HuH-7 (cell line): ENCODE measurements around the gene RBM33.

Source experiments
- DNase-seq: peaks from one replicate; pipeline ENCODE4 v3.0.0; 2011; ENCODE audit warnings: low spot score

The RBM33 gene

GRCh38 chr7:155770241-155770640 lies 125.8 kb downstream of the RBM33 start:
- no peak for DNase-seq

DNA sequence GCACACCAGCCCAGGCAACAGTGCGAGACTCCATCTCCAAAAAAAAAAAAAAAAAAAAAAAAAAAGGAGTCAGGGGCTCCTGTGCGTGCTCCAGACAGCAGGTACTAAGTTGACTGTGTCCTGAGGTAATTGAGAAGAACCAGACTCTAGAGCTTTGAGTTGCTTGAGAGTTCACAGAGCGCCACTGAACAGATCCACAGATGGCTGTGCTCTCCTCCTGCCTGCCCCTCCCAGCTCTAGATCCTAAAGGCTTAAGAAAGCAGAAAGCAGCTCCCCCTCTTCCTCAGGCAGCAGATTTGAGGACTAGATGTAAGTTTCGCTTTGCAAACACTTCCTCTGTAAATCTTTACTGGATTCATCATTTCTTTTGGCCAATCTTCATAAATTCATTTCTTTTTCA lies 129.1 kb downstream of the RBM33 start:
- DNase-seq, result no peak

DNA sequence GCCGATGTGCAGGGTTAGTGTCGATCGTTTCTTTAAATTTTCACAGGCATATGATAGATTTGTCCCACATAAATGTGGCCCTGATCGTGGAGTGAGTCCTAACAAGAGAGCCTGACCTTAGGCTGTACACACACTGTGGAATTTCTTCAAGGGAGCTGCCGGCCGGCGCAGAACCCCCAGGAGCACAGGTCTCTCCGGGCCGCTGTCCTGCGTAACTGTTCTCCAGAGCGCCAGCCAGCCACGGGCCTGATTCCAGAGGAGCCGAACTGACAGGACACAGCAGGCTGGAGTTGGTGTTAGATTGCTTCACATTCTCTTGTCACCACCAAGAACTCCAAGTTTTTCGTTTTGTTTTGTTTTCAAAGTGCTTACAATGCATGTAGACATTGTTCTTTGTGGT lies 130.5 kb downstream of the RBM33 start:
- no peak for DNase-seq

GRCh38 chr7:155775691-155776090 lies 131.2 kb downstream of the RBM33 start:
- DNase-seq, result no peak

- DNase-seq, result no peak
Measured at GRCh38 chr7:155776606-155777005, 132.1 kb downstream of the RBM33 start.

GRCh38 chr7:155778349-155778748 lies 133.9 kb downstream of the RBM33 start:
- DNase-seq, result peak; percentile 72

- DNase-seq, result no peak
Measured at GRCh38 chr7:155780884-155781283, 136.4 kb downstream of the RBM33 start.

- DNase-seq, result no peak
Measured at GRCh38 chr7:155781433-155781832, 137.0 kb downstream of the RBM33 start.

DNA sequence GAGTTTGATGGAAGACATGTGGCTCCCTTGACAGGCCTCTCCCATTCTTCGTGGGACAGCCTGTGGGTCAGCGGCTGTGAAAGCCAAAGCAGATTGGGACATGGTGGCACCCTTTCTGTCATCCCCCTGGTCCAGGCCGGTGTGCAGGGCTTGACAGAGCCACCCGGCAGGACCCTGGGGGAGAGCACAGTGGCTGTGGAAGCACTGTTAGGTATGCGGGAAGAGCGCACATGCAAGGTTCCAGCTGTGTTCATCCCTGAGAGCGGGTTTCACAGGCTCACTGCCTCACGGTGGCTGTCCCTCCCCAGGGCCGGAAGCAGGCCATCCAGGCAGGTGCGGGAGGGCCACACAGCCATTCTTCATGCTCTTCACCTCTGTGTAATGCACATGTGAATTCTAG lies 138.0 kb downstream of the RBM33 start:
- no peak for DNase-seq

GRCh38 chr7:155785536-155785935 lies 141.1 kb downstream of the RBM33 start:
- no peak for DNase-seq

- no peak for DNase-seq
Measured at GRCh38 chr7:155786491-155786890, 142.0 kb downstream of the RBM33 start.

- DNase-seq, result peak; percentile 73
Measured at GRCh38 chr7:155787171-155787851, 142.8 kb downstream of the RBM33 start.

GRCh38 chr7:155788616-155789000 lies 144.1 kb downstream of the RBM33 start:
- no peak for DNase-seq

- DNase-seq, result no peak
Measured at GRCh38 chr7:155789001-155789725, 144.7 kb downstream of the RBM33 start.

GRCh38 chr7:155790666-155791065 lies 146.2 kb downstream of the RBM33 start:
- DNase-seq, result no peak

DNA sequence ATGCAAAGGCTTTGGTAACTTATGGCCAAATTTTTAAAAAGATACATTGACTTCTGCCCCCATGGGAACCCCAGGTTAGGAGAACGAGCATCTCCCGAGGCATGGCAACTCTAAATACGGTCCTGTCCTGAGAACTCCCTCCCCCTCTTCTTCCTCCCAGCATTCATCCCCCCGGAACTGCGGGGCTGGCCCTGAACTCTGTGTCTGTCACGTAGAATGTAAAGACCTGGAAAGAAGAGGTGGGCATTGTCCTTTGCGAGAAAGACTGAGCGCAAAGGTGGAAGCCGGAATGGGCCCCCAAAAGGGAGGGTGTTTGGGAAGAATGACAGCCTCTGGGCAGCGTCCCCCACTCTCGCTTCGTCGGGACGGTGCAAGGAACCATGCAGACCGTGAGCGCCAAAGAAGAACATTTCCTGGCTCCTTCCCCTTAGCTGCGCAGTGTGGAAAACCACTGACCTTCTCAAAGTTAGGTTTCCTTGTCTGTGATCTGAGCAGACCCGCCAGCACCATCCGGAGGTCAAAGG lies 146.8 kb downstream of the RBM33 start:
- DNase-seq, result no peak

- no peak for DNase-seq
Measured at GRCh38 chr7:155791836-155792235, 147.4 kb downstream of the RBM33 start.

DNA sequence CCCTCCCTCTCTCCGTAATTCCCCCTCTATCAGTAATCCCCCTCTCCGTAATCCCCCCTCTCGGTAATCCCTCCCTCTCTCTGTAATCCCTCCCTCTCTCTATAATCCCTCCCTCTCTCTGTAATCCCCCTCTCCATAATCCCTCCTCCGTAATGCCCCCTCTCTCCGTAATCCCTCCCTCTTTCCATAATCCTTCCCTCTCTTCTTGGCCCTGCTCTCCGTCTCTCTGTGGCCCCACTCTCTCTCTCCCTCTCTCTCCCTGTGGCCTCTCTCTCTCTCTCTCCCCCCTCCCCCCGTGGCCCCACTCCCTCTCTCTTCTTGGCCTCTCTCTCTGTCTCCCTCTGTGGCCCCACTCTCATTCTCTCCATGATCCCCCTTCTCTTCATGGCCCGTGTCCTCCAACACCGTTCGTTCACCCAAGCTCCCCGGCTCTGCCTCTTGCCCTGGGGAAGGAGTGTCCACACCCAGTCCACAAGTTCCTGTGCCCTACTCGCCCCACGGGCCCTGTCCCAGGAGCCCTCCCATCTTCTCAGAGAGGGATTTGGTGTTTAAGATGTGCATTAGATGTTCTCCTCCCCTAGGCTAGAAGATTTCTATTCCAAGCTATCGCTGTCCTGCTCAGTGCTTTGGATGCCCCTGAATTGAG lies 148.0 kb downstream of the RBM33 start:
- DNase-seq, result no peak

DNA sequence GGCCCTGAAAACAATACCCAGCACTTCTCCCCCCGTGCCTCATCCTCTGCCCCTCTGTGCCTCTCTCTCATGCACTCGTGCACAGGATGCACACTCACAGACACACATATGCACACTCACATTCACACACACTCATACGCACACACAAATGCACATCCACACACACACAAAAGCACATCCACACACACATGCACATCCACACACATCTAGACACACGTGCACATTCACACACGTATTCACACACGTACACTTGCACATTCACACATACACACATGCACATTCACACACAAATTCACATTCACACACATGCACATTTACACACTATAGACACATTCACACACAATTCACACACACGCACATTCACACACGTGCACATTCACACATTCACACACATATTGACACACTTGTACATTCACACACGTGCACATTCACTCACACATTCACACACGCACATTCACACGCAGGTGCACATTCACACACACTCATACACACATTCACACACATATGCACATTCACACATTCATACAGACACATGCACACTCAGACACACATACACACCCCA lies 148.6 kb downstream of the RBM33 start:
- no peak for DNase-seq

- DNase-seq, result no peak
Measured at GRCh38 chr7:155793720-155794119, 149.3 kb downstream of the RBM33 start.

DNA sequence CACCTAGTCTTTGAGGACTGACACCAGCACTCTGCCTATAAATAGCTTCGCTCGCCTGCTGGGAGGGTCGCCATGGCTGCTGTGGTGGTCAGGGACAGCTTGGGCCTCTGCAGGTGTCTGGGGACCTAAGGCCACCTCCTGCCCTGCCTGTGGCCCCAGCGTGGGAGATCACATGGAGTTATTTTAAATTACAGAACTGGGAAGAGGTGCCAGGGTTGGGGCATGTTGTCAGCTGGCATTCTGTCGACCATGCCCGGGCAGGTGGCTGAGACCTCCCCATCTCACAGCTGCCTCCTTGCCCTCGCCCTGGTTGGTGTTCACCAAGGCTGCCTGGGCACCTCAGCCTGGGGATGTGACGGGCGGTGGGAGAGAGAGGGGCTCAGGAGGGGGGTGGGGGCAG lies 149.7 kb downstream of the RBM33 start:
- no peak for DNase-seq

GRCh38 chr7:155795401-155795800 lies 150.9 kb downstream of the RBM33 start:
- no peak for DNase-seq

DNA sequence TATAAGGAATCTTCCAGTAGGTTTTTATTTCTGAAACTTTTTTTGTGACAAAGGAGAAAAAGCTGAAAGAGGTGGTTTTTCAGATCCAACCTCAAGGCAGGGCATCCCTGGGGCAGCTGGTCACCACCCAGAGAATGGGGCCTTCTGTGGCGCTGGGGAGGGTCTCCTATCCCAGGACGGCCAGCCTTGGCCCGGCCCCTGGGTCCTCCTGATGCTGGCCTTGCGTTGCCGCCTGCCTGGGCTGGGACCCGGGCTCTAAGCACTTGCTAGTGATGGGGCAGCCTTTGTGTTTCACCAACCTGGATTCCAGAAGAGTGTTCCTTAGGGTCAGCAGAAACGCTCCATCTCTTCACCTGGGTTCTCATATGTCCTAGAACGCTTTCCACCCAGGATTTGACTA lies 151.5 kb downstream of the RBM33 start:
- no peak for DNase-seq
